IMR-90 (cell line): ENCODE measurements around the gene NELL1. TPM values are rescaled to one million over a fixed set of nuclear protein-coding genes. Genes with fewer than 3 reads are reported as not detected.

Experiments used
- ATAC-seq: fragments of 200-7000 bp; cut with Tn5 transposase; 2 replicates; pipeline ENCODE4 v1.9.1; 2020; ENCODE audit warnings: low read depth, mild to moderate bottlenecking, moderate library complexity
- BruUV-seq: library from RNA; stranded (reverse); fragments of 400-500 nt; replicated peaks from 2 replicates; lab custom pipeline; 2021; lab: Mats Ljungman, UMichigan
- CTCF ChIA-PET: fragments of 300-600 bp; formaldehyde crosslinking; extraction: SDS; loops from one replicate; lab custom pipeline; 2021; ENCODE audit warnings: antibody characterized with exemption; lab: Yijun Ruan, JAX
- POLR2A ChIA-PET: fragments of 300-600 bp; sonication (Branson Sonifier 250); formaldehyde crosslinking; loops from one replicate; lab custom pipeline; 2022; ENCODE audit warnings: antibody characterized with exemption; ENCODE audit not compliant: unreplicated experiment; lab: Charles Lee
- DNase-seq: peaks from one replicate; pipeline ENCODE4 v3.0.0; 2013
- H2AFZ ChIP-seq: replicated peaks from 2 replicates; pipeline ENCODE3; 2013; ENCODE audit warnings: low read length, mild to moderate bottlenecking; ENCODE audit not compliant: poor library complexity
- H2AK5ac ChIP-seq: 2 replicates; pipeline ENCODE4 v1.6.1; 2013; ENCODE audit warnings: low read depth, low read length, inconsistent platforms
- H2AK9ac ChIP-seq: replicated peaks from 2 replicates; pipeline ENCODE3; 2013; ENCODE audit warnings: mild to moderate bottlenecking, low read depth, low read length, moderate library complexity; ENCODE audit not compliant: poor library complexity
- H2BK120ac ChIP-seq: 2 replicates; pipeline ENCODE4 v1.6.1; 2013; ENCODE audit warnings: low read depth, low read length, inconsistent platforms
- H2BK15ac ChIP-seq: 3 replicates; pipeline ENCODE4 v1.6.1; 2013; ENCODE audit warnings: low read depth, low read length, inconsistent platforms
- H2BK20ac ChIP-seq: 2 replicates; pipeline ENCODE4 v1.6.1; 2013; ENCODE audit warnings: low read depth, mild to moderate bottlenecking, inconsistent platforms, low read length, moderate library complexity
- H2BK5ac ChIP-seq: 2 replicates; pipeline ENCODE4 v1.6.1; 2013; ENCODE audit warnings: mild to moderate bottlenecking, low read depth, low read length, inconsistent platforms; ENCODE audit not compliant: poor library complexity, severe bottlenecking
- H3K14ac ChIP-seq: replicated peaks from 2 replicates; pipeline ENCODE4 v1.6.1; 2013; ENCODE audit warnings: low read depth, low read length, inconsistent platforms
- H3K18ac ChIP-seq: 2 replicates; pipeline ENCODE4 v1.6.1; 2013; ENCODE audit warnings: low read depth, low read length, control low read depth
- H3K23ac ChIP-seq: 2 replicates; pipeline ENCODE4 v1.6.1; 2013; ENCODE audit warnings: low read depth, low read length, inconsistent platforms
- H3K27ac ChIP-seq: 2 replicates; pipeline ENCODE4 v1.5.1; 2013; ENCODE audit warnings: mild to moderate bottlenecking, control low read depth, low read length; ENCODE audit not compliant: insufficient read depth
- H3K27me3 ChIP-seq: 2 replicates; pipeline ENCODE4 v1.6.1; 2013; ENCODE audit warnings: low read length; ENCODE audit not compliant: control insufficient read depth, insufficient read depth
- H3K36me3 ChIP-seq: 2 replicates; pipeline ENCODE4 v1.6.1; 2013; ENCODE audit warnings: low read length, mixed read lengths; ENCODE audit not compliant: control insufficient read depth, insufficient read depth
- H3K4ac ChIP-seq: 2 replicates; pipeline ENCODE4 v1.6.1; 2013; ENCODE audit warnings: low read depth, low read length, inconsistent platforms
- H3K4me1 ChIP-seq: 2 replicates; pipeline ENCODE4 v1.6.1; 2013; ENCODE audit warnings: low read length, mixed read lengths; ENCODE audit not compliant: control insufficient read depth, insufficient read depth
- H3K4me2 ChIP-seq: 2 replicates; pipeline ENCODE4 v1.6.1; 2013; ENCODE audit warnings: low read depth, mild to moderate bottlenecking, control low read depth, low read length, moderate library complexity
- H3K4me3 ChIP-seq: 2 replicates; pipeline ENCODE4 v1.5.1; 2013; ENCODE audit warnings: low read depth, mild to moderate bottlenecking, control low read depth, low read length, moderate library complexity; ENCODE audit not compliant: insufficient read depth
- H3K56ac ChIP-seq: 2 replicates; pipeline ENCODE4 v1.6.1; 2013; ENCODE audit warnings: low read length, inconsistent platforms; ENCODE audit not compliant: insufficient read depth; ENCODE audit errors: extremely low read depth
- H3K79me1 ChIP-seq, 2 experiments: 2 replicates each; pipeline ENCODE4 v1.6.1; 2013; ENCODE audit warnings: low read length in 2 of 2, inconsistent platforms in 1 of 2, low read depth in 1 of 2
- H3K9ac ChIP-seq: 2 replicates; pipeline ENCODE4 v1.6.1; 2013; ENCODE audit warnings: low read depth, low read length, control low read depth
- H3K9me1 ChIP-seq: 2 replicates; pipeline ENCODE4 v1.6.1; 2013; ENCODE audit warnings: low read length, inconsistent platforms; ENCODE audit not compliant: insufficient read depth
- H3K9me3 ChIP-seq: 2 replicates; pipeline ENCODE4 v1.6.1; 2013; ENCODE audit warnings: low read length; ENCODE audit not compliant: control insufficient read depth, insufficient read depth
- H4K20me1 ChIP-seq: 2 replicates; pipeline ENCODE4 v1.6.1; 2013; ENCODE audit warnings: low read length, inconsistent platforms; ENCODE audit not compliant: insufficient read depth
- H4K5ac ChIP-seq: 2 replicates; pipeline ENCODE4 v1.6.1; 2013; ENCODE audit warnings: mild to moderate bottlenecking, low read depth, low read length, control low read depth
- H4K8ac ChIP-seq, 2 experiments: 2 replicates each; pipeline ENCODE4 v1.6.1; 2013; ENCODE audit warnings: low read depth in 2 of 2, low read length in 2 of 2, control low read depth in 1 of 2, inconsistent platforms in 1 of 2
- H4K91ac ChIP-seq: 2 replicates; pipeline ENCODE4 v1.6.1; 2013; ENCODE audit warnings: low read depth, low read length, inconsistent platforms; ENCODE audit not compliant: insufficient read depth
- BHLHE40 ChIP-seq: fragments of 150-350 bp; IDR thresholded peaks from 2 replicates; pipeline ENCODE4 v1.6.1; 2016; ENCODE audit warnings: mild to moderate bottlenecking, low read depth, low read length
- CEBPB ChIP-seq: IDR thresholded peaks from 2 replicates; pipeline ENCODE4 v1.6.1; 2012; ENCODE audit warnings: low read depth, low read length, improper control_type of control experiment
- CHD1 ChIP-seq: IDR thresholded peaks from 2 replicates; pipeline ENCODE4 v1.6.1; 2012; ENCODE audit warnings: low read depth, low read length, improper control_type of control experiment
- CTCF ChIP-seq: conservative IDR thresholded peaks from 2 replicates; pipeline ENCODE4 v1.5.1; 2012; ENCODE audit warnings: mild to moderate bottlenecking, low read depth, low read length, improper control_type of control experiment
- ELK1 ChIP-seq: fragments of 150-350 bp; IDR thresholded peaks from 2 replicates; pipeline ENCODE4 v1.6.1; 2016; ENCODE audit warnings: low read depth, mild to moderate bottlenecking, low read length, moderate library complexity, borderline replicate concordance
- FOS ChIP-seq: fragments of 150-350 bp; IDR thresholded peaks from 2 replicates; pipeline ENCODE4 v1.6.1; 2016; ENCODE audit warnings: low read depth, low read length
- MAFK ChIP-seq: IDR thresholded peaks from 2 replicates; pipeline ENCODE4 v1.6.1; 2012; ENCODE audit warnings: low read depth, low read length, improper control_type of control experiment
- MAZ ChIP-seq: IDR thresholded peaks from 2 replicates; pipeline ENCODE4 v1.6.1; 2012; ENCODE audit warnings: low read depth, mild to moderate bottlenecking, low read length, improper control_type of control experiment, moderate library complexity, borderline replicate concordance
- MXI1 ChIP-seq: IDR thresholded peaks from 2 replicates; pipeline ENCODE4 v1.6.1; 2012; ENCODE audit warnings: low read depth, mild to moderate bottlenecking, low read length, moderate library complexity, borderline replicate concordance
- NFE2L2 ChIP-seq: fragments of 150-350 bp; IDR thresholded peaks from 2 replicates; pipeline ENCODE4 v1.6.1; 2016; ENCODE audit warnings: low read depth, mild to moderate bottlenecking, low read length
- POLR2A ChIP-seq: IDR thresholded peaks from 2 replicates; pipeline ENCODE4 v1.6.1; 2012; ENCODE audit warnings: mild to moderate bottlenecking, low read depth, low read length
- RAD21 ChIP-seq: IDR thresholded peaks from 2 replicates; pipeline ENCODE4 v1.6.1; 2012; ENCODE audit warnings: low read length, improper control_type of control experiment
- RCOR1 ChIP-seq: IDR thresholded peaks from 2 replicates; pipeline ENCODE4 v1.6.1; 2012; ENCODE audit warnings: mild to moderate bottlenecking, low read length, improper control_type of control experiment; ENCODE audit not compliant: insufficient replicate concordance
- RFX5 ChIP-seq: IDR thresholded peaks from 2 replicates; pipeline ENCODE4 v1.8.0; 2012; ENCODE audit warnings: low read depth, mild to moderate bottlenecking, low read length, moderate library complexity
- SMC3 ChIP-seq: fragments of 150-350 bp; IDR thresholded peaks from 2 replicates; pipeline ENCODE4 v1.6.1; 2016; ENCODE audit warnings: low read depth, mild to moderate bottlenecking, antibody characterized with exemption, low read length, moderate library complexity
- USF2 ChIP-seq: fragments of 150-350 bp; IDR thresholded peaks from 2 replicates; pipeline ENCODE4 v1.6.1; 2017; ENCODE audit warnings: mild to moderate bottlenecking, antibody characterized with exemption, low read length, low read depth
- WGBS, 2 experiments: methylation state at CpG; one replicate each; pipeline versions ENCODE4 v1.1.5 to v1.1.7; 2013; ENCODE audit warnings: missing lambda C conversion rate in 2 of 2; ENCODE audit not compliant: insufficient read length in 1 of 2; ENCODE audit errors: extremely low coverage in 2 of 2; 5-methylcytosine and 5-hydroxymethylcytosine counted together
- dilution Hi-C: fragments of 300-500 bp; cut with HindIII; formaldehyde crosslinking; loops from one replicate; pipeline ENCODE4 v1.14.3; 2018; ENCODE audit warnings: low sequenced_read_pairs; ENCODE audit not compliant: unreplicated experiment
- in situ Hi-C: fragments of 300-500 bp; cut with MboI; formaldehyde crosslinking; loops from 3 replicates; pipeline ENCODE4 v1.14.3; 2019; ENCODE audit warnings: low sequenced_read_pairs, inconsistent platforms, mixed read lengths
- intact Hi-C: fragments of 100-400 bp; cut with micrococcal nuclease; formaldehyde crosslinking; loops from 2 replicates; pipeline ENCODE4 v1.10.0; 2022
- polyA plus RNA-seq, 3 experiments: library from polyadenylated mRNA; depleted of rRNA; stranded (reverse); fragments of >200 nt; gene quantifications; 2 replicates each; pipeline ENCODE4 v1.2.3, GENCODE V29; 2012; ENCODE audit warnings: low replicate concordance in 1 of 3
- total RNA-seq: library from RNA; depleted of rRNA; stranded (reverse); fragments of >200 nt; gene quantifications from 2 replicates; pipeline ENCODE4 v1.2.3, GENCODE V29; 2012

Gene NELL1
- total and polyA plus RNA-seq, 2 of the 4 experiments (the other 2 are of a cell fraction), result not detected

GRCh38 chr11:21480240-21480639, 810.9 kb downstream of the NELL1 start:
- H4K5ac ChIP-seq, result no peak overlapping the region
- CTCF ChIA-PET, result no interaction called here

More at GRCh38 chr11:21480240-21480639, 810.9 kb downstream of the NELL1 start:
- Histone ChIP-seq H3K79me1 (no peaks in the 10 kb centered on the region), H3K9me3 (peaks cover 19% of the 10 kb centered on the region), H4K91ac (no peak overlapping the region), H3K36me3 (no peaks in the 10 kb centered on the region), H2BK5ac (no peak overlapping the region), H3K56ac (no peak overlapping the region), H3K14ac (no peak overlapping the region), H4K8ac (no peak overlapping the region), H2BK15ac (no peak overlapping the region), H2BK120ac (no peak overlapping the region), H2AFZ (no peak overlapping the region), H3K4me1 (no peaks in the 10 kb centered on the region), H2BK20ac (no peak overlapping the region), H3K4me2 (no peak overlapping the region), H3K9ac (no peak overlapping the region), H3K27ac (no peak overlapping the region), H3K27me3 (no peaks in the 10 kb centered on the region), H2AK5ac (no peak overlapping the region), H3K23ac (no peak overlapping the region), H3K4me3 (no peak overlapping the region), H3K18ac (no peak overlapping the region), H3K9me1 (no peaks in the 10 kb centered on the region), H2AK9ac (no peak overlapping the region), H4K20me1 (no peaks in the 10 kb centered on the region), H3K4ac (no peak overlapping the region)
- intact Hi-C loops (no loop called here), dilution Hi-C loops (no loop called here), in situ Hi-C loops (no loop called here)
- no CpG with 5 or more reads among the region's 2 CpGs for WGBS, 2 experiments
- DNase-seq, result no peak
- TF ChIP-seq BHLHE40 (no peak), CHD1 (no peak), CEBPB (no peak), RAD21 (no peak), NFE2L2 (no peak), ELK1 (no peak), FOS (no peak), USF2 (no peak), MAFK (no peak), POLR2A (no peak), CTCF (no peak), MXI1 (no peak), RCOR1 (no peak), RFX5 (no peak), SMC3 (no peak), MAZ (no peak)
- POLR2A ChIA-PET, result no interaction called here
- BruUV-seq, result no TSS peak
- no peak for ATAC-seq
